ENCODE data around the gene DNM3. TPM values are rescaled to one million over a fixed set of nuclear protein-coding genes. Genes with fewer than 3 reads are reported as not detected.
"Not testable (repeated sequence)": the region's sequence is repeated elsewhere in the genome, so short reads cannot be mapped to it uniquely, and the experiment has no call there.

The DNM3 gene
- polyA plus RNA-seq (2012; ENCODE audit: insufficient read depth, insufficient read length), result 1.2 TPM

GRCh38 chr1:171841050-171841910 is at the start of gene DNM3:
Gene DNM3 (plus strand): TSS chr1:171841498. CDS start chr1:171841657, 159 bp downstream.
- DNase-seq (ENCODE audit: low read depth, low spot score), result peak; percentile 33
- H3K4me3 ChIP-seq (ENCODE audit: low read length), result peak within 1 kb of the TSS; percentile 72

DNA sequence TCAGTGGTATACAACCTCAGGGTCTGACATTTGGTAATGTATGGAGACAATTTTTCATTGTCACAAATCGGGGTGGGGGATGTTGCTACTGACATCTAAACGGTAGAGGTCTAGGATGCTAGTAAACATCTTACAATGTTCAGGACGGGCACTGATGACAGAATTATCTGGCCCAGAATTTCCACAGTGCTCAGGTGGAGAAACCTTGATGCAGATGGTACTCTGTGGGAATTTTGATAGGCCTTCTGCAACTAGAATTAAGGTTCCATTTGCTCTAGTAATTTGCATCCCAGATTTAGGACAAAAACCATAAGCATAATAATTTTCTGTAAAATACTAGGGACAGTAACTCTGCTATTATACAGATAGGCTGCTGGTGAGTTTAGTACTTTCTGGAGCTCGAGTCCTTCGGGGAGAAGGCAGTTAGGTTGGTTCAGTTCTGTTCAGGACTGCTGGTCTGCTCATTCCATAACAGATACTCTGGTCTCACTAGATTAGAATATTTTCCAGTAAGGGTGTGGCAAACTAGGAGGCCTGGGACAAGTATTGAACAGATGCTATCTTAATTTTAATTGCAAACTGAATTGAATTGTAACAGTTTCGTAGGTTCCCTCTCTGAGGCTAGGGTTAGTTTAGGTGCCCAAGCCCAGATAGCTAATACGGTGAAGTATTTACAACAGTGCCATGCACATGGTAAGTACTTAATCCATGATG is 48.5 kb upstream of the DNM3 start:
- H3K4me3 ChIP-seq (ENCODE audit: low read length), result no peak overlapping the region
- DNase-seq (ENCODE audit: low read depth, low spot score), result no peak

DNA sequence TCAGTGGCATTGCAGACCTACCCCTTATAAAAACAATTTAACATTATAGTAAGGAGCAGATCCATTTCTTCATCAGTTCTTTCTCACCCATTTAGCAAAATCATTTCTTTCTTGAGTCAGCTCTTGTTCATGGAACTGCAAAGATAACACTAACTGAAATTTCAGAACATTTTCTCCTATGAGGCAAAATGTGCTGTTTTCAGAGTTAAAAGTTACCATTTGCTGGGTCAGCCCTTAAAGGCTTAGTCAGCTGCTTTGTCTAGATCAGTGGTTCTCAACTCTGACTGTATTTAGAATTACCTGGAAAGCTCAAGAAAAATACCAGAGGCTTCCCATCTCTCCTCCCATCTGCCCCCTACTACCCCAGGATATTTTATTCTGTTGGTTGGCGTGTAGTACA is 47.7 kb upstream of the DNM3 start:
- DNase-seq (ENCODE audit: low read depth, low spot score), result no peak
- no peak overlapping the region for H3K4me3 ChIP-seq (ENCODE audit: low read length)

- H3K4me3 ChIP-seq (ENCODE audit: low read length), result no peak overlapping the region
- DNase-seq (ENCODE audit: low read depth, low spot score), result peak; percentile 31
Measured at GRCh38 chr1:171794085-171794484, 47.2 kb upstream of the DNM3 start.

GRCh38 chr1:171796592-171796991 is 44.7 kb upstream of the DNM3 start:
- H3K4me3 ChIP-seq (ENCODE audit: low read length), result no peak overlapping the region
- no peak for DNase-seq (ENCODE audit: low read depth, low spot score)

DNA sequence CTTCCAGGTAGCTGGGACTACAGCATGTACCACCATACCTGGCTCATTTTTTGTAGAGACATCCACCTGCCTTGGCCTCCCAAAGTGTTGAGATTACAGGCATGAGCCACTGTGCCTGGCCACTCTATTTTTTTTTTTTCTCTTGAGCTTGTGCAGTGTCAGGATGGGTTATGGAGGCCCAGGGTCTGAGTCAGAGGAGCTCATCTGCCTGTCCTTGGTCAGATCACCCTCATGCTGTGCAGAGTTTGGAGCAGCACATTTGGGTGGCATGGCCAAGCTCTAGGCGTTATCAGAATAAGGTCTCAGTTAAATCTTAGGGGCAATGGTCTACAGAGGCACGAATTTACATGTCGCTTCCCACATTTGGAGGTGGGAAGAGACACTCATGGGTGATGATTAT is 43.0 kb upstream of the DNM3 start:
- H3K4me3 ChIP-seq (ENCODE audit: low read length), result no peak overlapping the region
- no peak for DNase-seq (ENCODE audit: low read depth, low spot score)

DNA sequence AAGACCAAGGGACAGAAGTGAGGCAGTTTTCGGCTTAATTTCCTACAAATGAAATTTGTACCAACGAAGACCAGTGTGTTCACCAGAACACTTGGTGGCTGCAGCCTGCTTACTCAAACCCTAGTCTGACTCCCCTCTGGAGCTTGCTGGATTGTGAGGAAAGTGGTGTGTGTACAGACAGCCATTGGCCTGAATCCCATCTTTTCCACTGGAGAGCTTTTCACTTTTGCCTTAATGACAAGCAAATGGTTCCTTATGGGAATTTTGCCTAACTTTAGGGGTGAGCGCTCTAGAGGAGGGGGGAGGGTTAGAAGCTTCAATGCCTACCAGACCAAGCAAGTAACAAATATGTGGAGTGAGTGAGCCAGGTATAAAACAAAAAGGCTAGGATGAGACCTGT is 42.5 kb upstream of the DNM3 start:
- no peak overlapping the region for H3K4me3 ChIP-seq (ENCODE audit: low read length)
- no peak for DNase-seq (ENCODE audit: low read depth, low spot score)

DNA sequence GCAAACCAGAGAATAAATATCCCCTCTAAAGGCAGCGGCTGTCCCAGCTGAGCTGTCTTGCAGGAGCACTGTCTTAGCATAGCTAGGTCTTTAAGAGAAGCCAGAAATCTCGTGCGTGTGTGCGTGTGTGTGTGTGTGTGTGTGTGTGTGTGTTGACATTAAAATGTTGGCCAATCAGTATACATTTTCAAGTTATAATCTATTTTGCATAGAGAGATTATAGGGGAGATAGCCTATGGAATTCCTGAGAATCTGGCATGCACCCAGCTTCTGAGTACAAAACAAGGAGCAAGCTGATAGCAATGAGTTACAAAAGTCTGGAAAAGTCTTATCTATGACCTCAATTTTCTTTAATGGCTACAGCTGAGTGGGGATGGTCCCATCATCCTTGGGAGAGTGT is 42.1 kb upstream of the DNM3 start:
- no peak for DNase-seq (ENCODE audit: low read depth, low spot score)
- H3K4me3 ChIP-seq (ENCODE audit: low read length), result no peak overlapping the region

GRCh38 chr1:171799698-171800097 is 41.6 kb upstream of the DNM3 start:
- not testable (repeated sequence) for H3K4me3 ChIP-seq (ENCODE audit: low read length)

GRCh38 chr1:171800342-171800741 is 41.0 kb upstream of the DNM3 start:
- no peak for DNase-seq (ENCODE audit: low read depth, low spot score)
- H3K4me3 ChIP-seq (ENCODE audit: low read length), result no peak overlapping the region

More at GRCh38 chr1:171799698-171800097, 41.6 kb upstream of the DNM3 start:
- DNase-seq (ENCODE audit: low read depth, low spot score), result not testable (repeated sequence)

- H3K4me3 ChIP-seq (ENCODE audit: low read length), result no peak overlapping the region
- DNase-seq (ENCODE audit: low read depth, low spot score), result no peak
Measured at GRCh38 chr1:171800851-171801250, 40.4 kb upstream of the DNM3 start.

DNA sequence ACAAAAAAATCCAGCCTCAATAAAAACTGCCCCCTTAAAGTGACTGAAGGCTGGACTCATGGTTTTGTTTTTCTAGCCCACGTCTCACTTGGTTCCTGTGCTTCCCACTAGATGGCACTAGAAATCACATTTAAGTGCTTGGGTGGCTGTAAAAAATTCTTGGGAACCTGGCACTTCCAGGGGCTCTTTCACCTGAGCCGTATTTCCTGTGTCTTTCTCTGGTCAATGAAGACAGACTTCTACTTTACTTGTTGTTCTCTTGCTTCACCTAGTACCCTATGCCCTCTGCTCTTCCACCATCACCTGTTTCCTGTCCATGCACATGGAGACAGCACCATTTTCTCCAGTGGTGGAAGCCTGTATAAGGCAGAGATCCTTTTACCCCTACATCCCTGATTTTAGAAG is 39.8 kb upstream of the DNM3 start:
- DNase-seq (ENCODE audit: low read depth, low spot score), result peak; percentile 14

GRCh38 chr1:171802207-171802606 is 39.1 kb upstream of the DNM3 start:
- DNase-seq (ENCODE audit: low read depth, low spot score), result no peak

More for the DNA sequence above, 39.8 kb upstream of the DNM3 start:
- H3K4me3 ChIP-seq (ENCODE audit: low read length), result no peak overlapping the region

DNA sequence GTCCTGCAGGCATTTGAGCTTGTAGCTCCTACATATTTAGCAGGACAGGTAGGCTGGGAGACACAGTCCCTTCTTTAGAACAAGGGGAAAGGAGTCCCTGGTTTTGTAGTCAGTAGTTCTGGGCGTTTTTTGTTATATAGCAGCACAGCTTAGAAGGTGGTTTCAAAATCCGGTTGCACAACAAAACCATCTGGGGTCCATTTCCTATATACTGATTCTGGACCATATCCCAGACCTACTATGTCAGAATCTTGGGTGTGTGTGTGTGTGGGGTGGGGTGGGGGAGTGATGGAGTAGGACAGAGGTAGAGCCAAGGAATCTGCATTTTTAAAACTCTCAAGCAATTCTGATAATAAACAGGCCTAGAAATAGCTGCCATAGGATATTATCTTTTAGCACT is 38.3 kb upstream of the DNM3 start:
- no peak overlapping the region for H3K4me3 ChIP-seq (ENCODE audit: low read length)
- no peak for DNase-seq (ENCODE audit: low read depth, low spot score)

More at GRCh38 chr1:171802207-171802606, 39.1 kb upstream of the DNM3 start:
- no peak overlapping the region for H3K4me3 ChIP-seq (ENCODE audit: low read length)

DNA sequence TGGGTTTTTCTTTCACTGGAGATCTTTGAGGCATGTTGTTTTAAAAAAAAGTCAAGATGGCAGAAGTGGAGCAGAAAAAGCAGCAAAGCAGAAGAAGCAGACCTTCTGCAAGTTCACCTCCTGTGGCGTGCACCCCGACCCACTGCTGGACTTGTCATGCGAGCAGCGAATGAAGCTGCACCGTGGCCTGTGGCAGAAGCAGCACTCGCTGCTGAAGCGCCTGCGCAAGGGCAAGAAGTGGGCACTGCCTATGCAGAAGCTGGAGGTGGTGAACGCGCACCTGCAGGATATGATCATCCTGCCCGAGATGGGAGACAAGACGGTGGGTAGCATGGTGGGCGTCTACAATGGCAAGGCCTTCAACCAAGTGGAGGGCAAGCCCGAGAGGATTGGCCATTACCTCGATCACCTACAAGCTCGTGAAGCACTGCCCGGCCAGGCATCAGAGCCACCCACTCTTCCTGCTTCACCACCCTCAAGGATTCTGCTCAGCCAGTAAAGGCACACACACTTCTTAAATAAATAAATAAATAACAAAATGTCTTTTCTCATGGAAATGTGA is 37.8 kb upstream of the DNM3 start:
- no peak overlapping the region for H3K4me3 ChIP-seq (ENCODE audit: low read length)
- DNase-seq (ENCODE audit: low read depth, low spot score), result no peak

DNA sequence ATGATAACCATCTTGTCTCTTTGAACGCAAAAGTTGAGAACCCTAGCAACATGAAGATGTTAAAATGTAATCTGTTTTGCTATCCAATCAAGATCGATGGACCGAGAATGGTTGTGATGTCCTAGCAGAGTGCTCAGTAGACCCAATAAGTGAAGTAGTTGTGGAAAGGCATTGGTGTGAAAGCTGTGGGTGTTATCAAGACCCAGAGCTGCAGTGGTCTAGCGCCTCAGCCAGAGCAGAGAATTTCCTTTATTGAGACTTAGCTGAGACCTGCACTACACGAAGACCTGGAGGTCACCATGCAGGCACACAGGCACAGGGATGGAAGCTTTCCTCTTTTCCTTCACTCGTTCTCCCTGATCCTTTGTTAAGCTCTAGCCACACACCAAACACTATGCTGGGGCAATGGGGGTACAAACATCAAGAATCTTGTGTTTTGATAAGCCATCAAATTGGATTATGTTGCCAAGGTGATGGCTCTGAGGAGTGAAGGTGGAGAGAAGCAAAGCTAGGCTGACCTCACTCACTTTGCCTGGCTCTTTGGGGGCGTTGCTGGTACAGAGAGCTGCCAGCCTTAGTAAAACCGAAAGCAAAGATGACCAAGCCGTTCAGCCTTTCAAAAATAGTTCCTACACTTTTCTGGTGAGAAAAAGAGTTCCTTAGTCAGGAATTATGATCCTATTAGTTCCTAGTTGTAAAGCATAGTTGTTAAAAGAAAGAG is 35.7 kb upstream of the DNM3 start:
- H3K4me3 ChIP-seq (ENCODE audit: low read length), result no peak overlapping the region
- no peak for DNase-seq (ENCODE audit: low read depth, low spot score)

DNA sequence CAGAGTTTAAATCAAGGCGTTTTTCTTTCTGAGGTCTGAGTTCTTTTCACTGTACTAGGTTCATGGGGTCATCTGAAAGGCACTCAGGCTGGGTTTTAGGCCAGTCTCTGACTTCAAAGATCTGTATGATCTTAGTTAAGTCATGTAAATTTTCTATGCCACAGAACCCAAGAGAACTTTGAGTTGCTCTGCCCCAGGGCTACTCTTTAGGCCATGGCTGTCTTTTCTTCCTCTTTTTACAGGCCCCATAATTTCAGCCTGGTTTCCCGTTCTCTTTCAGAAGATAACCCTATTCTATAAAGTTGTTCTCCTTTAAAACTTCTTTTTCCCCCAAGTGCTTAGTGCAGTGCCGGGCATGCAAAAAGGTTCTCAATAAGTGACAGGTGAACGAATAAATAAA is 33.7 kb upstream of the DNM3 start:
- DNase-seq (ENCODE audit: low read depth, low spot score), result no peak

GRCh38 chr1:171809834-171810233 is 31.5 kb upstream of the DNM3 start:
- no peak overlapping the region for H3K4me3 ChIP-seq (ENCODE audit: low read length)
- DNase-seq (ENCODE audit: low read depth, low spot score), result no peak

More for the DNA sequence above, 33.7 kb upstream of the DNM3 start:
- H3K4me3 ChIP-seq (ENCODE audit: low read length), result no peak overlapping the region

DNA sequence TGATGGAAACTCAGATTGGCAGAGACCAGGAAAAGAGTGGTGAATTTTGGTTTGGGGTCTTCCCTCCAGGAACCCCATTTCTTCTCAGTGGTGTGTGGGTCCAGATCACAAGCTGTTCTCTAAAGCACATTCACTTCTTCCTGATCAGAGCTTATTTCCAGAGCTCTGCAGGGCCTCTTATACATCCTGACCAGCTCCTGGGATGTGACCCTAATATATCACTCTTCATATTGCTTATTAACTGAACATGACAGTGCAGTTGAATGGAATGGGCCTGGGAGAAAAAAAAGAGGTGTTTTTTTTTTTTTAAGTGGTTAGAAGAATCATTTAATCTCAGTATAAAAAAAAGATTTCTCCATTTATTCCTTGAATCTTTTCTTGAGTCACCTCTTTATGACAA is 29.6 kb upstream of the DNM3 start:
- no peak for DNase-seq (ENCODE audit: low read depth, low spot score)
- no peak overlapping the region for H3K4me3 ChIP-seq (ENCODE audit: low read length)
